ENCODE data around the gene RRAGC.

DNA sequence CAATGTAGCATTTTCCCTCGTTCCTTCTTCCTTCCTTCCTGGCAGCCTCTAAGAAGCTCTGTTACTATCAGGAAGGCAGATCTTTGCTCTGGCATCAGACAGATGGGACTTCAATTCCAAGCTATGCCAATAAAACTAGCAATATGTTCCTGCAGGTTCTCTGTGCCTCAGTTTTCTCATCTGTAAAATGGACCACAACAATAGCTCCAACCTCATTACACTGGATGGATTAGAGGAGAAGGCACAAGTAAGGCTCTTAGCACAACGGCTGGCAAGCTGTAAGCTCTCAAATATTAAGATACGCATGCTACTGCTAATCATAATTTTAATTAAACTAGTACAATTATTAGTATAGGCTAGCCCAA lies 27.2 kb downstream of the RRAGC start:
- TF ChIP-seq, protein P1, sequence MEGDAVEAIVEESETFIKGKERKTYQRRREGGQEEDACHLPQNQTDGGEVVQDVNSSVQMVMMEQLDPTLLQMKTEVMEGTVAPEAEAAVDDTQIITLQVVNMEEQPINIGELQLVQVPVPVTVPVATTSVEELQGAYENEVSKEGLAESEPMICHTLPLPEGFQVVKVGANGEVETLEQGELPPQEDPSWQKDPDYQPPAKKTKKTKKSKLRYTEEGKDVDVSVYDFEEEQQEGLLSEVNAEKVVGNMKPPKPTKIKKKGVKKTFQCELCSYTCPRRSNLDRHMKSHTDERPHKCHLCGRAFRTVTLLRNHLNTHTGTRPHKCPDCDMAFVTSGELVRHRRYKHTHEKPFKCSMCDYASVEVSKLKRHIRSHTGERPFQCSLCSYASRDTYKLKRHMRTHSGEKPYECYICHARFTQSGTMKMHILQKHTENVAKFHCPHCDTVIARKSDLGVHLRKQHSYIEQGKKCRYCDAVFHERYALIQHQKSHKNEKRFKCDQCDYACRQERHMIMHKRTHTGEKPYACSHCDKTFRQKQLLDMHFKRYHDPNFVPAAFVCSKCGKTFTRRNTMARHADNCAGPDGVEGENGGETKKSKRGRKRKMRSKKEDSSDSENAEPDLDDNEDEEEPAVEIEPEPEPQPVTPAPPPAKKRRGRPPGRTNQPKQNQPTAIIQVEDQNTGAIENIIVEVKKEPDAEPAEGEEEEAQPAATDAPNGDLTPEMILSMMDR (conservative IDR thresholded peaks at IDR 0.05; ENCODE audit: low read depth in 2 of 2): no peak
- TF ChIP-seq CREB1 (CRISPR knock-in tag; IDR thresholded peaks at IDR 0.05; ENCODE audit: low read depth) (no peak), EZH2 (IDR thresholded peaks at IDR 0.05; ENCODE audit: low read depth, unreplicated experiment) (no peak), ZNF331 (CRISPR knock-in tag; IDR thresholded peaks at IDR 0.05; ENCODE audit: low read depth) (no peak), REST (IDR thresholded peaks at IDR 0.05; ENCODE audit: unreplicated experiment) (no peak), POLR2AphosphoS5 (IDR thresholded peaks at IDR 0.05; ENCODE audit: low read depth) (no peak), NANOG (IDR thresholded peaks at IDR 0.05; ENCODE audit: borderline replicate concordance) (no peak), EZH2phosphoT487 (IDR thresholded peaks at IDR 0.05; ENCODE audit: unreplicated experiment) (no peak), STAT1 (IDR thresholded peaks at IDR 0.05; ENCODE audit: unreplicated experiment) (no peak)
- TF ChIP-seq, protein P2, sequence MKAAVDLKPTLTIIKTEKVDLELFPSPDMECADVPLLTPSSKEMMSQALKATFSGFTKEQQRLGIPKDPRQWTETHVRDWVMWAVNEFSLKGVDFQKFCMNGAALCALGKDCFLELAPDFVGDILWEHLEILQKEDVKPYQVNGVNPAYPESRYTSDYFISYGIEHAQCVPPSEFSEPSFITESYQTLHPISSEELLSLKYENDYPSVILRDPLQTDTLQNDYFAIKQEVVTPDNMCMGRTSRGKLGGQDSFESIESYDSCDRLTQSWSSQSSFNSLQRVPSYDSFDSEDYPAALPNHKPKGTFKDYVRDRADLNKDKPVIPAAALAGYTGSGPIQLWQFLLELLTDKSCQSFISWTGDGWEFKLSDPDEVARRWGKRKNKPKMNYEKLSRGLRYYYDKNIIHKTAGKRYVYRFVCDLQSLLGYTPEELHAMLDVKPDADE (IDR thresholded peaks at IDR 0.05): no peak
